ENCODE measurements around the gene ZNF804A. TPM values are rescaled to one million over a fixed set of nuclear protein-coding genes. Genes with fewer than 3 reads are reported as not detected.

Gene ZNF804A
- total RNA-seq, 6 donors from 2014 or later, result 0.46 to 0.89 (median 0.77) TPM; not detected in 1

GRCh38 chr2:184577056-184577455, 21.3 kb upstream of the ZNF804A start:
- no peak for TF ChIP-seq POLR2A (IDR thresholded peaks at IDR 0.05)
- no peak for TF ChIP-seq CTCF (IDR thresholded peaks at IDR 0.05)
- TF ChIP-seq EP300 (IDR thresholded peaks at IDR 0.05), result no peak
- no peak for TF ChIP-seq POLR2AphosphoS5 (IDR thresholded peaks at IDR 0.05)
- 89 to 98% methylated on average over 1 of the region's 1 CpG for WGBS, 2 donors
- Histone ChIP-seq H3K4me1 (no peaks in the 10 kb centered on the region), H3K9me3 (no peaks in the 10 kb centered on the region), H3K27ac (no peak overlapping the region), H3K27me3 (no peaks in the 10 kb centered on the region), H3K36me3 (no peaks in the 10 kb centered on the region), H3K4me3 (no peak overlapping the region)
- ATAC-seq (ENCODE audit: low FRiP score in 2 of 2) (no peak), DNase-seq (no peak)

- 32 to 44% methylated on average over 4 of the region's 4 CpGs for WGBS, 2 donors
- H3K9me3 ChIP-seq, result no peaks in the 10 kb centered on the region
Measured at GRCh38 chr2:184577743-184578142, 20.6 kb upstream of the ZNF804A start.

DNA sequence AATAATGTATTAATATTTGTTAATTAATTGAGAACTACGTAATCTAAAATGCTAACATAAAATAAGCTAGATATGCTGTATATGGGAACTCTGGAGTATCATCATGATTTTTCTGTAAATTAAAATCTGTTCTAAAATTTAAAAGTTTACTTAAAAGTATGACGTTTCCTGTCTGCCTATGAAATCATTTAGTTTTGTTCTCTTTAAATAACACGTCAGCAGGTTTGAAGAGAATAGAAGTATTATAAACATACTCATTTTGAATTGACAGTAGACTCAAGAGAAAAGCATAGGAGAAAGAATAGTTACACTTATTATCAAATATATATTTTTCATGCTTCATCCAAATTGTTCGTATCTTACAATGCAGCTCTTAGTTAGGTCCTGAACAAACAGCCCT, 19.1 kb upstream of the ZNF804A start:
- Histone ChIP-seq H3K27ac (no peak overlapping the region), H3K27me3 (no peaks in the 10 kb centered on the region), H3K4me1 (no peaks in the 10 kb centered on the region), H3K9me3 (no peaks in the 10 kb centered on the region), H3K36me3 (no peaks in the 10 kb centered on the region), H3K4me3 (no peak overlapping the region)
- WGBS, 2 donors, result 80 to 88% methylated on average over 4 of the region's 4 CpGs
- ATAC-seq (ENCODE audit: low FRiP score in 2 of 2) (no peak), DNase-seq (no peak)
- TF ChIP-seq POLR2AphosphoS5 (IDR thresholded peaks at IDR 0.05), result no peak
- TF ChIP-seq EP300 (IDR thresholded peaks at IDR 0.05), result no peak
- TF ChIP-seq POLR2A (IDR thresholded peaks at IDR 0.05), result no peak

More at GRCh38 chr2:184577743-184578142, 20.6 kb upstream of the ZNF804A start:
- TF ChIP-seq EP300 (IDR thresholded peaks at IDR 0.05) (no peak), POLR2AphosphoS5 (IDR thresholded peaks at IDR 0.05) (no peak), POLR2A (IDR thresholded peaks at IDR 0.05) (no peak), CTCF (IDR thresholded peaks at IDR 0.05) (no peak)
- Histone ChIP-seq H3K27ac (no peak overlapping the region), H3K27me3 (no peaks in the 10 kb centered on the region), H3K4me1 (no peaks in the 10 kb centered on the region), H3K4me3 (no peak overlapping the region), H3K36me3 (no peaks in the 10 kb centered on the region)
- DNase-seq (no peak), ATAC-seq (ENCODE audit: low FRiP score in 2 of 2) (peak in 1 of 2 donors; percentile 46)

GRCh38 chr2:184581391-184581790, 16.9 kb upstream of the ZNF804A start:
- ATAC-seq (ENCODE audit: low FRiP score in 2 of 2) (no peak), DNase-seq (no peak)
- WGBS, 2 donors, result 89 to 96% methylated on average over 1 of the region's 1 CpG
- Histone ChIP-seq H3K27ac (no peak overlapping the region), H3K27me3 (no peaks in the 10 kb centered on the region), H3K9me3 (no peaks in the 10 kb centered on the region), H3K36me3 (no peaks in the 10 kb centered on the region), H3K4me1 (no peaks in the 10 kb centered on the region), H3K4me3 (no peak overlapping the region)
- TF ChIP-seq POLR2A (IDR thresholded peaks at IDR 0.05) (no peak), CTCF (IDR thresholded peaks at IDR 0.05) (no peak), POLR2AphosphoS5 (IDR thresholded peaks at IDR 0.05) (no peak), EP300 (IDR thresholded peaks at IDR 0.05) (no peak)

DNA sequence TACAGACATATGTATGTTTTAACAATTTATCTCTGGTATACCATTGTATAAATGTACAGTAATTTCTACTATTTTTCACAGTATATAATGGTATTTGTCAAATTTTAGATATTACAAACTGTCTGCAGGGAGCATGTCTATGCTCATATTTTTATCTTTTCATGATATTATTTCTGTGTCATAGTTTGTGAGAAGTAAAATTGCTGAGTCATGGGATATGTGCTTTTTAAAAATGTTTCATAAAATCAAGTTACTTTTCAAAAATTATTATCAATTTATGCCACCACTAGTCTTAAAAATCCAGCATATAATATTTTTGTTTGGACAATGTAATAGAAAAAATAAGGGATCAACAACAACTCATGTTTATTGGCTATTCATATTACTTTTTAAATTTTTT, 9.1 kb upstream of the ZNF804A start:
- ATAC-seq (ENCODE audit: low FRiP score in 2 of 2) (no peak), DNase-seq (no peak)
- H3K9me3 ChIP-seq, result no peaks in the 10 kb centered on the region
- no peaks in the 10 kb centered on the region for H3K36me3 ChIP-seq
- H3K4me1 ChIP-seq, result no peaks in the 10 kb centered on the region
- H3K27ac ChIP-seq, result no peak overlapping the region
- H3K27me3 ChIP-seq, result no peaks in the 10 kb centered on the region
- TF ChIP-seq POLR2AphosphoS5 (IDR thresholded peaks at IDR 0.05) (no peak), EP300 (IDR thresholded peaks at IDR 0.05) (no peak), CTCF (IDR thresholded peaks at IDR 0.05) (no peak), POLR2A (IDR thresholded peaks at IDR 0.05) (no peak)
- H3K4me3 ChIP-seq, result no peak overlapping the region
